HFFc6 (cell line): ENCODE results near the gene NPR2. TPM values are rescaled to one million over a fixed set of nuclear protein-coding genes. Genes with fewer than 3 reads are reported as not detected.

Experiments
- DNase-seq: peaks from one replicate; pipeline ENCODE4 v3.0.0-alpha.2; 2018
- H3K27ac Mint-ChIP-seq: 2 replicates; pipeline ENCODE4 v1.8.0; 2020; ENCODE audit warnings: mild to moderate bottlenecking, mixed read lengths
- H3K27me3 Mint-ChIP-seq: 2 replicates; pipeline ENCODE4 v1.8.0; 2021; ENCODE audit warnings: mild to moderate bottlenecking, moderate library complexity, mixed read lengths; ENCODE audit not compliant: insufficient read depth
- H3K36me3 Mint-ChIP-seq: 2 replicates; pipeline ENCODE4 v1.8.0; 2021; ENCODE audit warnings: low read depth, mixed read lengths
- H3K4me1 Mint-ChIP-seq: 2 replicates; pipeline ENCODE4 v1.8.0; 2020; ENCODE audit warnings: low read depth, mixed read lengths
- H3K4me3 Mint-ChIP-seq: 2 replicates; pipeline ENCODE4 v1.8.0; 2020; ENCODE audit warnings: mild to moderate bottlenecking, moderate library complexity, mixed read lengths
- H3K9me3 Mint-ChIP-seq: 2 replicates; pipeline ENCODE4 v1.8.0; 2020; ENCODE audit warnings: mild to moderate bottlenecking, mixed read lengths
- CTCF ChIP-seq: fragments of 200-600 bp; sonication (generic); IDR thresholded peaks from 2 replicates; pipeline ENCODE4 v1.5.0; 2021; ENCODE audit warnings: antibody characterized with exemption, mild to moderate bottlenecking
- total RNA-seq, 6 experiments: library from RNA; stranded (reverse); fragmentation: NEBNext Ultra II Directional; extraction: Animal tissue kit (Norgen Biotek cat#: 25700); gene quantifications; 2 replicates in 1 of 6; 3 replicates in 5 of 6; pipeline ENCODE4 v1.2.3, GENCODE V29; 2021

Gene NPR2
- total RNA-seq, 6 experiments from 2014 or later = 38.3 to 48.5 (median 41.7) TPM

- Mint-ChIP-seq H3K27ac (no peak overlapping the region), H3K9me3 (no peaks in the 10 kb centered on the region), H3K27me3 (peaks cover 15% of the 10 kb centered on the region), H3K36me3 (no peaks in the 10 kb centered on the region), H3K4me3 (no peak overlapping the region), H3K4me1 (peaks cover 7% of the 10 kb centered on the region; the same call in 1 of the 2 replicates)
- no peak for TF ChIP-seq CTCF
- no peak for DNase-seq
Measured at GRCh38 chr9:35763803-35764202, 27.6 kb upstream of the NPR2 start.

- Mint-ChIP-seq H3K27me3 (peaks cover 13% of the 10 kb centered on the region), H3K27ac (no peak overlapping the region), H3K36me3 (no peaks in the 10 kb centered on the region), H3K4me3 (no peak overlapping the region), H3K9me3 (no peaks in the 10 kb centered on the region), H3K4me1 (no peaks in the 10 kb centered on the region)
- no peak for TF ChIP-seq CTCF
- DNase-seq = no peak
Measured at GRCh38 chr9:35766997-35767396, 24.4 kb upstream of the NPR2 start.

DNA sequence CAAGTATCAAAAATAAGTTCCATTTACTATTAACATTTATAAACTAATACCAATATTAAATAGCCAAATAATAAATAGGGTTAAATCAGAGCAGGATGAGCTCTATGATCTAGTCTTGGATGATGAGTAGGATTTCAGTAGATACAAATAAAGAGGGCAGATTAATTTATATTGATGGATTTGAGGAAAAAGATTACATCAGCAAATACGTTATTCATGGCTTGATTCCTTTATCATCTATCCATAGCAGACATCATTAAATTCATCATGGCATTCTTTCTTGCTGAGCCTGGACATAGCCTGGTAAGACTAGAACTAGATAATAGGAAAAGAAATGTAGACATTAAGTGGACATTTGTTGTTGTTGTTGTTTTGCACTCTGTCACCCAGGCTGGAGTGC, 23.9 kb upstream of the NPR2 start:
- Mint-ChIP-seq H3K9me3 (no peaks in the 10 kb centered on the region), H3K27ac (no peak overlapping the region), H3K36me3 (no peaks in the 10 kb centered on the region), H3K27me3 (peaks cover 11% of the 10 kb centered on the region), H3K4me1 (no peaks in the 10 kb centered on the region), H3K4me3 (no peak overlapping the region)
- no peak for DNase-seq
- no peak for TF ChIP-seq CTCF

DNA sequence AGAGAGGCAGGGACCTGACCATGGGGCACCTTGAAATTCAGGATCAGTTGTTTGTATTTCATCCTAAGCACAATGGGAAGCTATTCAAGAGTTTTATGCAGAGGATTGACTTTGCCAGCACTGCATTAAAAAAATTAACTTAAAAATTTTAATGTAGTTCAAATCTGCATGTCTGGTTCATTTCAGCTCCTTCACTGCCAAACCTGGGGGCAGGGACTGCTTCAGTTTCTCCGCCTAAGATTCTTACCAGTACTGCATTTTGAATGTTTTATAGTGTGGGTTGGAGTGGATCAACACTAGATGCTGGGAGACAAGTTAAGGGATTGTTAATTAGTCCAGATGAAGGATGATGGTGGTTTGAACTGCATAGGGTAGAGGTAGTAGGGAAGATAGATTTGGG, 21.6 kb upstream of the NPR2 start:
- H3K9me3 Mint-ChIP-seq = no peaks in the 10 kb centered on the region
- H3K36me3 Mint-ChIP-seq = no peaks in the 10 kb centered on the region
- H3K4me3 Mint-ChIP-seq = no peak overlapping the region
- TF ChIP-seq CTCF = no peak
- H3K27me3 Mint-ChIP-seq = peaks cover 9% of the 10 kb centered on the region
- no peak for DNase-seq
- no peak overlapping the region for H3K27ac Mint-ChIP-seq
- no peaks in the 10 kb centered on the region for H3K4me1 Mint-ChIP-seq

GRCh38 chr9:35771075-35771433, 20.3 kb upstream of the NPR2 start:
- H3K27me3 Mint-ChIP-seq = peaks cover 7% of the 10 kb centered on the region; the same call in 1 of the 2 replicates
- no peak for DNase-seq
- no peaks in the 10 kb centered on the region for H3K9me3 Mint-ChIP-seq
- H3K4me3 Mint-ChIP-seq = no peak overlapping the region
- no peaks in the 10 kb centered on the region for H3K36me3 Mint-ChIP-seq
- peaks cover 10% of the 10 kb centered on the region; the same call in 1 of the 2 replicates for H3K4me1 Mint-ChIP-seq
- no peak for TF ChIP-seq CTCF
- no peak overlapping the region for H3K27ac Mint-ChIP-seq

- no peak for DNase-seq
- H3K27me3 Mint-ChIP-seq = peaks cover 7% of the 10 kb centered on the region; the same call in 1 of the 2 replicates
Measured at GRCh38 chr9:35771534-35771933, 19.9 kb upstream of the NPR2 start.

More at GRCh38 chr9:35771534-35771933, 19.9 kb upstream of the NPR2 start:
- H3K4me3 Mint-ChIP-seq = no peak overlapping the region
- H3K4me1 Mint-ChIP-seq = peaks cover 10% of the 10 kb centered on the region; the same call in 1 of the 2 replicates
- H3K27ac Mint-ChIP-seq = no peak overlapping the region
- H3K9me3 Mint-ChIP-seq = no peaks in the 10 kb centered on the region
- no peaks in the 10 kb centered on the region for H3K36me3 Mint-ChIP-seq
- TF ChIP-seq CTCF = no peak
